Gastrocnemius medialis (tissue), 4 donors: ENCODE data around the gene ATP7B.

Experiments
- CTCF ChIP-seq, 5 experiments: fragments of 450-650 bp in 3 of 5; fragments of 200-600 bp in 2 of 5; sonication (generic) in 2 of 5; IDR thresholded peaks in 4 of 5; conservative IDR thresholded peaks in 1 of 5; 1 replicate in 4 of 5; 2 replicates in 1 of 5; pipeline ENCODE4 v1.5.1; 2016 to 2019; ENCODE audit warnings: antibody characterized with exemption in 5 of 5, mild to moderate bottlenecking in 3 of 5, moderate library complexity in 3 of 5
- POLR2A ChIP-seq, 2 donors: fragments of 450-650 bp; IDR thresholded peaks; one replicate each; pipeline ENCODE4 v1.6.1; 2017; ENCODE audit warnings: antibody characterized with exemption in 2 of 2, mild to moderate bottlenecking in 2 of 2, moderate library complexity in 2 of 2

GRCh38 chr13:52003541-52003940 is 7.7 kb downstream of the ATP7B start:
- TF ChIP-seq CTCF (IDR thresholded peaks at IDR 0.05 in 4 of 5, conservative IDR thresholded peaks at IDR 0.05 in 1 of 5) (no peak), POLR2A (IDR thresholded peaks at IDR 0.05) (no peak)
